Peyer's patch (tissue), 4 donors: Measurements from ENCODE around the gene DDX39B.

Experiments used
- CTCF ChIP-seq, 6 experiments: fragments of 450-650 bp in 4 of 6; fragments of 200-600 bp in 2 of 6; sonication (generic) in 1 of 6; IDR thresholded peaks; one replicate each; pipeline ENCODE4 v1.5.1; 2017 to 2019; ENCODE audit warnings: antibody characterized with exemption in 6 of 6, mild to moderate bottlenecking in 3 of 6, moderate library complexity in 1 of 6
- POLR2A ChIP-seq, 2 donors: fragments of 450-650 bp; IDR thresholded peaks; one replicate each; pipeline ENCODE4 v1.5.1; 2017; ENCODE audit warnings: antibody characterized with exemption in 2 of 2, mild to moderate bottlenecking in 2 of 2, moderate library complexity in 2 of 2

GRCh38 chr6:31493875-31494694 is 47.7 kb downstream of the DDX39B start:
- TF ChIP-seq CTCF (IDR thresholded peaks at IDR 0.05) (peak; percentile 61 to 90 (median 84)), POLR2A (IDR thresholded peaks at IDR 0.05) (peak; percentile 0 to 34)
